GM20431 (cell line): Measurements from ENCODE around the gene PSEN1.

Experiments
- in situ Hi-C: fragments of 300-500 bp; cut with MseI, MboI; formaldehyde crosslinking; loops from one replicate; pipeline ENCODE4 v1.15.0; 2020; ENCODE audit warnings: low sequenced_read_pairs; ENCODE audit not compliant: unreplicated experiment

Gene PSEN1

GRCh38 chr14:73264080-73264884 is 128.0 kb downstream of the PSEN1 start:
- in situ Hi-C loops: no loop called here

GRCh38 chr14:73264885-73265720 is 128.8 kb downstream of the PSEN1 start:
- in situ Hi-C loops: no loop called here

GRCh38 chr14:73265721-73266046 is 129.4 kb downstream of the PSEN1 start:
- in situ Hi-C loops: no loop called here

GRCh38 chr14:73266317-73266716 is 130.0 kb downstream of the PSEN1 start:
- in situ Hi-C loops: no loop called here

GRCh38 chr14:73267474-73267873 is 131.2 kb downstream of the PSEN1 start:
- in situ Hi-C loops: no loop called here

GRCh38 chr14:73269729-73270531 is 133.6 kb downstream of the PSEN1 start:
- in situ Hi-C loops: no loop called here

- in situ Hi-C loops: no loop called here
These were observed 136.1 kb downstream of the PSEN1 start for GRCh38 chr14:73272393-73272792.
